GM12873 (cell line): ENCODE results near the gene THPO.

Experiments
- CTCF ChIP-seq: IDR thresholded peaks from 2 replicates; pipeline ENCODE4 v1.5.1; 2012; ENCODE audit warnings: low read depth, mild to moderate bottlenecking, moderate library complexity, low read length, control low read depth; ENCODE audit not compliant: insufficient read depth; ENCODE audit errors: missing control alignments

Gene THPO

GRCh38 chr3:184383033-184383740 lies 5.2 kb upstream of the THPO start:
- TF ChIP-seq CTCF: no peak

GRCh38 chr3:184382326-184383032 lies 4.5 kb upstream of the THPO start:
- TF ChIP-seq CTCF: no peak

- TF ChIP-seq CTCF: no peak
Observed at GRCh38 chr3:184381261-184382224, 3.5 kb upstream of the THPO start.

GRCh38 chr3:184380627-184381260 lies 2.7 kb upstream of the THPO start:
- no peak for TF ChIP-seq CTCF

- no peak for TF ChIP-seq CTCF
Observed at GRCh38 chr3:184380185-184380626, 2.2 kb upstream of the THPO start.

- no peak for TF ChIP-seq CTCF
Observed at GRCh38 chr3:184379358-184380184, 1.6 kb upstream of the THPO start, which contains the start of gene CHRD. Gene CHRD (plus strand): TSS chr3:184380054. CDS start chr3:184380319, 265 bp downstream.
